DMS153 treated with DMSO at 0.1 percent for 48 hours (cell line): ENCODE measurements around the gene VANGL1.

Experiments used
- DNase-seq: peaks from one replicate; lab custom pipeline; 2025; ENCODE audit not compliant: unreplicated experiment; lab: John Stamatoyannopoulos, UW

VANGL1 gene

GRCh38 chr1:115732316-115732715 lies 90.5 kb downstream of the VANGL1 start:
- no peak for DNase-seq

GRCh38 chr1:115740811-115741210 lies 99.0 kb downstream of the VANGL1 start:
- DNase-seq, result no peak

GRCh38 chr1:115744646-115745275 lies 103.0 kb downstream of the VANGL1 start:
- no peak for DNase-seq

- DNase-seq, result no peak
These were observed 104.4 kb downstream of the VANGL1 start for GRCh38 chr1:115746021-115746690.
